Measurements from ENCODE around the gene DMRTB1.

The DMRTB1 gene

GRCh38 chr1:53510215-53510614, 51.0 kb downstream of the DMRTB1 start (continued):
- TF ChIP-seq, protein P1, sequence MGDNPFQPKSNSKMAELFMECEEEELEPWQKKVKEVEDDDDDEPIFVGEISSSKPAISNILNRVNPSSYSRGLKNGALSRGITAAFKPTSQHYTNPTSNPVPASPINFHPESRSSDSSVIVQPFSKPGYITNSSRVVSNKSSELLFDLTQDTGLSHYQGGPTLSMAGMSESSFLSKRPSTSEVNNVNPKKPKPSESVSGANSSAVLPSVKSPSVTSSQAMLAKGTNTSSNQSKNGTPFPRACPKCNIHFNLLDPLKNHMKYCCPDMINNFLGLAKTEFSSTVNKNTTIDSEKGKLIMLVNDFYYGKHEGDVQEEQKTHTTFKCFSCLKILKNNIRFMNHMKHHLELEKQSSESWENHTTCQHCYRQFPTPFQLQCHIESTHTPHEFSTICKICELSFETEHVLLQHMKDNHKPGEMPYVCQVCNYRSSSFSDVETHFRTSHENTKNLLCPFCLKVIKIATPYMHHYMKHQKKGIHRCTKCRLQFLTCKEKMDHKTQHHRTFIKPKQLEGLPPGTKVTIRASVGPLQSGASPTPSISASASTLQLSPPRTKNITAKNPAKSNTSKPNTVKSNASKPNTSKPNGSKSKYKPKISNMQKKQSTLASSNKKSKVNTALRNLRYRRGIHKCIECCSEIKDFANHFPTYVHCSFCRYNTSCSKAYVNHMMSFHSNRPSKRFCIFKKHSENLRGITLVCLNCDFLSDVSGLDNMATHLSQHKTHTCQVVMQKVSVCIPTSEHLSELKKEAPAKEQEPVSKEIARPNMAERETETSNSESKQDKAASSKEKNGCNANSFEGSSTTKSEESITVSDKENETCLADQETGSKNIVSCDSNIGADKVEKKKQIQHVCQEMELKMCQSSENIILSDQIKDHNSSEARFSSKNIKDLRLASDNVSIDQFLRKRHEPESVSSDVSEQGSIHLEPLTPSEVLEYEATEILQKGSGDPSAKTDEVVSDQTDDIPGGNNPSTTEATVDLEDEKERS (tag by site-specific recombination; IDR thresholded peaks at IDR 0.05): no peak
- TF ChIP-seq, protein P2, sequence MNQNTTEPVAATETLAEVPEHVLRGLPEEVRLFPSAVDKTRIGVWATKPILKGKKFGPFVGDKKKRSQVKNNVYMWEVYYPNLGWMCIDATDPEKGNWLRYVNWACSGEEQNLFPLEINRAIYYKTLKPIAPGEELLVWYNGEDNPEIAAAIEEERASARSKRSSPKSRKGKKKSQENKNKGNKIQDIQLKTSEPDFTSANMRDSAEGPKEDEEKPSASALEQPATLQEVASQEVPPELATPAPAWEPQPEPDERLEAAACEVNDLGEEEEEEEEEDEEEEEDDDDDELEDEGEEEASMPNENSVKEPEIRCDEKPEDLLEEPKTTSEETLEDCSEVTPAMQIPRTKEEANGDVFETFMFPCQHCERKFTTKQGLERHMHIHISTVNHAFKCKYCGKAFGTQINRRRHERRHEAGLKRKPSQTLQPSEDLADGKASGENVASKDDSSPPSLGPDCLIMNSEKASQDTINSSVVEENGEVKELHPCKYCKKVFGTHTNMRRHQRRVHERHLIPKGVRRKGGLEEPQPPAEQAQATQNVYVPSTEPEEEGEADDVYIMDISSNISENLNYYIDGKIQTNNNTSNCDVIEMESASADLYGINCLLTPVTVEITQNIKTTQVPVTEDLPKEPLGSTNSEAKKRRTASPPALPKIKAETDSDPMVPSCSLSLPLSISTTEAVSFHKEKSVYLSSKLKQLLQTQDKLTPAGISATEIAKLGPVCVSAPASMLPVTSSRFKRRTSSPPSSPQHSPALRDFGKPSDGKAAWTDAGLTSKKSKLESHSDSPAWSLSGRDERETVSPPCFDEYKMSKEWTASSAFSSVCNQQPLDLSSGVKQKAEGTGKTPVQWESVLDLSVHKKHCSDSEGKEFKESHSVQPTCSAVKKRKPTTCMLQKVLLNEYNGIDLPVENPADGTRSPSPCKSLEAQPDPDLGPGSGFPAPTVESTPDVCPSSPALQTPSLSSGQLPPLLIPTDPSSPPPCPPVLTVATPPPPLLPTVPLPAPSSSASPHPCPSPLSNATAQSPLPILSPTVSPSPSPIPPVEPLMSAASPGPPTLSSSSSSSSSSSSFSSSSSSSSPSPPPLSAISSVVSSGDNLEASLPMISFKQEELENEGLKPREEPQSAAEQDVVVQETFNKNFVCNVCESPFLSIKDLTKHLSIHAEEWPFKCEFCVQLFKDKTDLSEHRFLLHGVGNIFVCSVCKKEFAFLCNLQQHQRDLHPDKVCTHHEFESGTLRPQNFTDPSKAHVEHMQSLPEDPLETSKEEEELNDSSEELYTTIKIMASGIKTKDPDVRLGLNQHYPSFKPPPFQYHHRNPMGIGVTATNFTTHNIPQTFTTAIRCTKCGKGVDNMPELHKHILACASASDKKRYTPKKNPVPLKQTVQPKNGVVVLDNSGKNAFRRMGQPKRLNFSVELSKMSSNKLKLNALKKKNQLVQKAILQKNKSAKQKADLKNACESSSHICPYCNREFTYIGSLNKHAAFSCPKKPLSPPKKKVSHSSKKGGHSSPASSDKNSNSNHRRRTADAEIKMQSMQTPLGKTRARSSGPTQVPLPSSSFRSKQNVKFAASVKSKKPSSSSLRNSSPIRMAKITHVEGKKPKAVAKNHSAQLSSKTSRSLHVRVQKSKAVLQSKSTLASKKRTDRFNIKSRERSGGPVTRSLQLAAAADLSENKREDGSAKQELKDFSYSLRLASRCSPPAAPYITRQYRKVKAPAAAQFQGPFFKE (tag by site-specific recombination; IDR thresholded peaks at IDR 0.05; ENCODE audit: borderline replicate concordance): no peak
- TF ChIP-seq, protein P3, sequence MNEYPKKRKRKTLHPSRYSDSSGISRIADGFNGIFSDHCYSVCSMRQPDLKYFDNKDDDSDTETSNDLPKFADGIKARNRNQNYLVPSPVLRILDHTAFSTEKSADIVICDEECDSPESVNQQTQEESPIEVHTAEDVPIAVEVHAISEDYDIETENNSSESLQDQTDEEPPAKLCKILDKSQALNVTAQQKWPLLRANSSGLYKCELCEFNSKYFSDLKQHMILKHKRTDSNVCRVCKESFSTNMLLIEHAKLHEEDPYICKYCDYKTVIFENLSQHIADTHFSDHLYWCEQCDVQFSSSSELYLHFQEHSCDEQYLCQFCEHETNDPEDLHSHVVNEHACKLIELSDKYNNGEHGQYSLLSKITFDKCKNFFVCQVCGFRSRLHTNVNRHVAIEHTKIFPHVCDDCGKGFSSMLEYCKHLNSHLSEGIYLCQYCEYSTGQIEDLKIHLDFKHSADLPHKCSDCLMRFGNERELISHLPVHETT (tag by site-specific recombination; IDR thresholded peaks at IDR 0.05): no peak

DNA sequence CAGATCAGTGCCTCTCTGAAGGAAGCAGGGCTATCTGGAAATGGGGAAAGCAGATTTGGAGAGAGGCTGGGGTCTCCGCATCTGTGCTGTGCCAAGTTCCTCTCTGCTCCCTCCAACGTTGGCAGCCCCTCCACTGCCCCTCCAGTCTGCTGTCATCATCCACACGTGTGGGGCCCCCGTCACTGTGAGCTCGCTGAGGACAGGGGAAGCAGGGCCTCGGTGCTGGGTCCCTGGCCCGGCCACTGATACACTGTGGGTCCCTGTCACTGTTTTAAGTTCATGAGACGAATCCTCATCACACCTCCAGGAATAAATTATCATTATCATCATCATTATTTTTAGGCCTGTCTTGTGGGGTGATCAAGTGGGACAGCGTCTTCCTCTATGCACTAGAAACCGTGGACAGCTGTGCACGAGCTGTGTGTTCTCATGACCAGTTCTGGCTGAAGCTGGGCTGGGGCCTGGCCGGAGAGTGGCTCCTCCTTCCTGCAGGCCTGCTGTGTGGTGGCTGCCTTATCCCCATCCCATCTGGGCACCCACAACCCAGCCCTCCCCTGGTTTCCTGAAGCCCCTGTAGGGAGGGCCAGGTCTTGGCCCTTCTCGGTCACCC, 52.2 kb downstream of the DMRTB1 start:
- TF ChIP-seq ZFP69B (tag by site-specific recombination; IDR thresholded peaks at IDR 0.05): no peak
- TF ChIP-seq ZNF423 (tag by site-specific recombination; IDR thresholded peaks at IDR 0.05): peak; percentile 15; the same call in 1 of the 2 replicates
- TF ChIP-seq ZNF580 (tag by site-specific recombination; IDR thresholded peaks at IDR 0.05): no peak
- no peak overlapping the region for H3K4me3 ChIP-seq (ENCODE audit: low read depth, low read length)
- H3K36me3 ChIP-seq (ENCODE audit: control insufficient read depth in 2 of 2, insufficient read depth in 1 of 2, low read length in 2 of 2): no peaks in the 10 kb centered on the region
- H3K9me3 ChIP-seq (ENCODE audit: control insufficient read depth, insufficient read depth, low read depth, low read length): no peaks in the 10 kb centered on the region
- H3K4me1 ChIP-seq (ENCODE audit: control insufficient read depth, insufficient read depth, low read length): peaks cover 13% of the 10 kb centered on the region
- ChIA-PET POLR2A (no interaction called here), CTCF (interaction anchor here (0.6 to 1.0 kb wide), 2 partner anchors 9 to 25 kb away, joined by 3 to 4 read pairs; no protein-coding TSS in a partner anchor)
- H3K27ac ChIP-seq (ENCODE audit: extremely low read depth, low read depth, low read length): peak overlapping the region; percentile 84

GRCh38 chr1:53511933-53512806, 53.0 kb downstream of the DMRTB1 start:
- no peaks in the 10 kb centered on the region for H3K36me3 ChIP-seq (ENCODE audit: control insufficient read depth in 2 of 2, insufficient read depth in 1 of 2, low read length in 2 of 2)
- no peaks in the 10 kb centered on the region for H3K9me3 ChIP-seq (ENCODE audit: control insufficient read depth, insufficient read depth, low read depth, low read length)
- ChIA-PET POLR2A (interaction anchor here (0.6 to 0.7 kb wide), 2 partner anchors 49 to 545 kb away, joined by 3 to 4 read pairs; no protein-coding TSS in a partner anchor), CTCF (interaction anchor here (0.7 kb wide), 1 partner anchor 182 kb away, joined by 3 read pairs; no protein-coding TSS in a partner anchor)
- peaks cover 13% of the 10 kb centered on the region for H3K4me1 ChIP-seq (ENCODE audit: control insufficient read depth, insufficient read depth, low read length)
- peak overlapping the region; percentile 84 for H3K27ac ChIP-seq (ENCODE audit: extremely low read depth, low read depth, low read length)
- H3K4me3 ChIP-seq (ENCODE audit: low read depth, low read length): no peak overlapping the region
- TF ChIP-seq, protein P1 (tag by site-specific recombination; IDR thresholded peaks at IDR 0.05): no peak
- 0 out of 2 replicates have a peak, but pooled peaks have one; percentile 8 for TF ChIP-seq BCL11A (tag by site-specific recombination; IDR thresholded peaks at IDR 0.05; ENCODE audit: low read depth)
- TF ChIP-seq, protein P4, sequence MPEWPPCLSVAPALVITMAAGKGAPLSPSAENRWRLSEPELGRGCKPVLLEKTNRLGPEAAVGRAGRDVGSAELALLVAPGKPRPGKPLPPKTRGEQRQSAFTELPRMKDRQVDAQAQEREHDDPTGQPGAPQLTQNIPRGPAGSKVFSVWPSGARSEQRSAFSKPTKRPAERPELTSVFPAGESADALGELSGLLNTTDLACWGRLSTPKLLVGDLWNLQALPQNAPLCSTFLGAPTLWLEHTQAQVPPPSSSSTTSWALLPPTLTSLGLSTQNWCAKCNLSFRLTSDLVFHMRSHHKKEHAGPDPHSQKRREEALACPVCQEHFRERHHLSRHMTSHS (tag by site-specific recombination; IDR thresholded peaks at IDR 0.05): peak; percentile 70; the same call in 1 of the 2 replicates
- TF ChIP-seq, protein P5, sequence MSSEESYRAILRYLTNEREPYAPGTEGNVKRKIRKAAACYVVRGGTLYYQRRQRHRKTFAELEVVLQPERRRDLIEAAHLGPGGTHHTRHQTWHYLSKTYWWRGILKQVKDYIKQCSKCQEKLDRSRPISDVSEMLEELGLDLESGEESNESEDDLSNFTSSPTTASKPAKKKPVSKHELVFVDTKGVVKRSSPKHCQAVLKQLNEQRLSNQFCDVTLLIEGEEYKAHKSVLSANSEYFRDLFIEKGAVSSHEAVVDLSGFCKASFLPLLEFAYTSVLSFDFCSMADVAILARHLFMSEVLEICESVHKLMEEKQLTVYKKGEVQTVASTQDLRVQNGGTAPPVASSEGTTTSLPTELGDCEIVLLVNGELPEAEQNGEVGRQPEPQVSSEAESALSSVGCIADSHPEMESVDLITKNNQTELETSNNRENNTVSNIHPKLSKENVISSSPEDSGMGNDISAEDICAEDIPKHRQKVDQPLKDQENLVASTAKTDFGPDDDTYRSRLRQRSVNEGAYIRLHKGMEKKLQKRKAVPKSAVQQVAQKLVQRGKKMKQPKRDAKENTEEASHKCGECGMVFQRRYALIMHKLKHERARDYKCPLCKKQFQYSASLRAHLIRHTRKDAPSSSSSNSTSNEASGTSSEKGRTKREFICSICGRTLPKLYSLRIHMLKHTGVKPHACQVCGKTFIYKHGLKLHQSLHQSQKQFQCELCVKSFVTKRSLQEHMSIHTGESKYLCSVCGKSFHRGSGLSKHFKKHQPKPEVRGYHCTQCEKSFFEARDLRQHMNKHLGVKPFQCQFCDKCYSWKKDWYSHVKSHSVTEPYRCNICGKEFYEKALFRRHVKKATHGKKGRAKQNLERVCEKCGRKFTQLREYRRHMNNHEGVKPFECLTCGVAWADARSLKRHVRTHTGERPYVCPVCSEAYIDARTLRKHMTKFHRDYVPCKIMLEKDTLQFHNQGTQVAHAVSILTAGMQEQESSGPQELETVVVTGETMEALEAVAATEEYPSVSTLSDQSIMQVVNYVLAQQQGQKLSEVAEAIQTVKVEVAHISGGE (tag by site-specific recombination; conservative IDR thresholded peaks at IDR 0.05; ENCODE audit: low read depth): no peak
